ENCODE measurements around the gene AKR1A1.
"Not testable (repeated sequence)": the region's sequence is repeated elsewhere in the genome, so short reads cannot be mapped to it uniquely, and the experiment has no call there.

AKR1A1 gene

GRCh38 chr1:45516465-45516864 is 34.2 kb upstream of the AKR1A1 start:
- no peak for DNase-seq
- Mint-ChIP-seq H3K36me3 (ENCODE audit: insufficient read depth) (peaks cover 72% of the 10 kb centered on the region), H3K27me3 (no peaks in the 10 kb centered on the region), H3K4me3 (no peak overlapping the region), H3K9me3 (no peaks in the 10 kb centered on the region), H3K27ac (no peak overlapping the region), H3K4me1 (ENCODE audit: low read depth in 2 of 2) (peaks cover 20 to 22% of the 10 kb centered on the region in 2 donors)
- ATAC-seq (replicated peaks): no peak

GRCh38 chr1:45518366-45518765 is 32.3 kb upstream of the AKR1A1 start:
- peaks cover 75% of the 10 kb centered on the region for H3K36me3 Mint-ChIP-seq (ENCODE audit: insufficient read depth)
- H3K9me3 Mint-ChIP-seq; H3K4me3 Mint-ChIP-seq; ATAC-seq (replicated peaks); H3K27me3 Mint-ChIP-seq; DNase-seq: not testable (repeated sequence)
- peaks cover 31% of the 10 kb centered on the region in 2 donors for H3K4me1 Mint-ChIP-seq (ENCODE audit: low read depth in 2 of 2)
- H3K27ac Mint-ChIP-seq: peak overlapping the region in 1 of 2 donors; percentile 51

DNA sequence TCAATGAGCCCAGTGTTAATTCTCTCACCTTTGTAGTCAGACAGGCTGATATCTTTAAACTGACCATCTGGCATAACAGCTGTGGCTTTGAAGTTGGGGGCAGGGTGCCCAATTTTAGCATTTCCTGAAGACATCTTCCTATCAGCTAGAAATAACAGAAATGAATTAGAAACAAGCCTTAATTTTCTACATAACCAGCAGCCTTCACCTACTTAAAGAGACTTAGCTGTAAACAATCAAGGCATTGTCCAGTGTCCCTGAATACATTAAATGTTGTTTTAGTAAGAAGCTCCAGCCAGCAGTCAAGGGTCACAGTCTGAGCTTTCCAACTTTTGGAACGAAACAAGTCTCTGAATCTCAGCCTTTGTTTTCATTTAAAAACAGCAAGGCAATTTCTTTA is 31.7 kb upstream of the AKR1A1 start:
- DNase-seq (no peak), ATAC-seq (replicated peaks) (no peak)
- peak overlapping the region; percentile 22 to 51 for H3K27ac Mint-ChIP-seq
- no peaks in the 10 kb centered on the region for H3K9me3 Mint-ChIP-seq
- peaks cover 31% of the 10 kb centered on the region in 2 donors for H3K4me1 Mint-ChIP-seq (ENCODE audit: low read depth in 2 of 2)
- H3K36me3 Mint-ChIP-seq (ENCODE audit: insufficient read depth): peaks cover 73% of the 10 kb centered on the region
- peak overlapping the region in 1 of 2 donors; percentile 13 for H3K4me3 Mint-ChIP-seq
- no peaks in the 10 kb centered on the region for H3K27me3 Mint-ChIP-seq

DNA sequence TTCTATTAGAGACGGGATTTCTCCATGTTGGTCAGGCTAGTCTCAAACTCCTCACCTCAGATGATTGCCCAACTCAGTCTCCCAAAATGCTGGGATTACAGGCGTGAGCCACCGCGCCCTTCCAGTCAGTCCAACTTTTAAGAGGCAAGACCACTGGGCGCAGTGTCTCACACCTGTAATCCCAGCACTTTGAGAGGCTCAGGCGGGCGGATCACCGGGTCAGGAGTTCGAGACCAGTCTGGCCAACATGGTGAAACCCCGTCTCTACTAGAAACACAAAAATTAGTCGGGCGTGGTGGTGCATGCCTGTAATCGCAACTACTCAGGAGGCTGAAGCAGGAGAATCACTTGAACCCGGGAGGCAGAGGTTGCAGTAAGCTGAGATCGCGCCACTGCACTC is 30.9 kb upstream of the AKR1A1 start:
- not testable (repeated sequence) for H3K9me3 Mint-ChIP-seq; H3K27me3 Mint-ChIP-seq; ATAC-seq (replicated peaks); DNase-seq
- Mint-ChIP-seq H3K36me3 (ENCODE audit: insufficient read depth) (peaks cover 66% of the 10 kb centered on the region), H3K4me3 (peak overlapping the region; percentile 88 to 99), H3K27ac (peak overlapping the region in 1 of 2 donors; percentile 96), H3K4me1 (ENCODE audit: low read depth in 2 of 2) (peaks cover 31% of the 10 kb centered on the region in 2 donors)

DNA sequence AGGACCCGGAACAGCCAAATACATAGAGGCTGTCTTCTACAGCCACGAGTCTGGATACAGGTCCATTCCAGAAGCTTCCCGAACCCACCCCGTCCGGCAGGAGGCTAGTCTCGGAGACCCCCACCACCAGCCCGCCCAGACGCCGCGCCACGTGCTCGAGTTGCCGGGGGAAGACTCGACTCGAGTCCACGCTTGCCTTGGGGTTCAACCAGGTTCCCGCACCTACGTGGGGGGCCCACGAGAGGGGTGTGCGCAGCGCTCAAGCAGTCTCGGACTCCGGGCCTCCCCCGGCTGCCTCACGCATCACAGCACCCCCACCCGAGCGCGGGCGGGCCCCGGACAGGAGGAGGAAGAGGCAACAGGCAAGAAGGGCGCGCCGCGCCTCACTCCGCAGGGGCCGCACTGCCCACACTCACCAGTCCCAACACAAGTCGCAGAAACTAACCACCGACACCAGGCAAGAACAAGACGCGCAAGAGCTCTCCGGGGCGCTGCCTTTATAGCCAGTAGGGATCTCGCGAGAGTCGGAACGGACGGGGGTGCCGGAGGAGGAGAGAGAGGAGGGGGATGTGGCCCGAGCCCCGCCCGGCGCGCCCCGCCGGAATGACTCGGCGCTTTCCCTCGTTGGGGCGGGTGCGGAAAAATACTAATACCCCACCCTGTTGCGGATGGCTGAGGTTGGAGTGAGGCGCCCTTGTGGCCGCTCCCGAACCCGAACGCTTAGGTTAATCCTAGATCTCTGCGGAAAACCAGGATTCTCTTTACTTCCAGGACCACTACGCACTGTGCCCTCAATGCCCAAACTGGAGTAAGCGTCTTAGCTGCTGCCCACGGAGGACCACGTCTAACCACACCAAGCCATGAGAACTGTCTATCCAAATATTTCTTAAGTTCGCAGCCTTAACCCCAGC is 29.0 kb upstream of the AKR1A1 start, which contains the start of gene PRDX1:
TSS of gene PRDX1 (minus strand) at position 472 of the 911 bp plus-strand sequence. CDS start 2,841 bp downstream, outside the sequence.
- Mint-ChIP-seq H3K27ac (peak within 1 kb of the TSS; percentile 91 to 96), H3K4me3 (peak within 1 kb of the TSS; percentile 88 to 99), H3K27me3 (no peaks in the 10 kb centered on the region), H3K4me1 (ENCODE audit: low read depth in 2 of 2) (peaks cover 27 to 29% of the 10 kb centered on the region in 2 donors), H3K36me3 (ENCODE audit: insufficient read depth) (peaks cover 47% of the 10 kb centered on the region), H3K9me3 (no peaks in the 10 kb centered on the region)
- ATAC-seq (replicated peaks) (peak; percentile 87), DNase-seq (peak; percentile 92 to 94 (median 93))

DNA sequence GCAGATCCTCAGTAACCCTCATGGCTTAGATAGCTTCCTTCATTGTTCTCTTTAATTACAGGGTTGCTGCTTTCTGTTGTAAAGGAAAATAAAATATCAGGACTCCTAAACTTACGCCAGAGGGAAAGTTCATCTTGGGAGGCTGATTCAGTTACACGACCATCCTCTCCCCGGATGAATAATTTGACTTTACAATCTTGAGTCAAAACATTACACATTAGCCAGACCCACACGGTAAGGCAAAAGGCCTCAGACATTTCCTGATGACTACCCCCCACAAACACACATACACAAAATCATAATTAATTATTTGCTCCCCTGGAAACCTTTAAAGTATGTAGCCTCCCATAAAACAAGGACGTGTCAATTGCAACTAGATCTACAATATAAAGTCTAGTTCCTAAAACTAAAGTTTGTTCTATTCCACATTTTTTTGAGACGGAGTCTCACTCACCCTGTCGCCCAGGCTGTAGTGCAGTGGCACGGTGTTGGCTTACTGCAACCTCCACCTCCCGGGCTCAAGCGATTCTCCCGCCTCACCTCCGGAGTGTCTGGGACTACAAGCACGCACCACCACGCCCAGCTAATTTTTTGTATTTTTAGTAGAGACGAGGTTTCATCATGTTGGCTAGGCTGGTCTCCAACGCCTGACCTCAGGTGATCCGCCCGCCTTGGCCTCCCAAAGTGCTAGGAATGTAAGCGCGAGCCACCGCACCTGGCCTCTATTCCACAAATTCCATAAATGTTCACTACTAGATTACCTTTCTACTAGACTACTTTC is 28.1 kb upstream of the AKR1A1 start:
- no peaks in the 10 kb centered on the region for H3K27me3 Mint-ChIP-seq
- H3K27ac Mint-ChIP-seq: peak overlapping the region; percentile 91 to 96
- DNase-seq (no peak), ATAC-seq (replicated peaks) (no peak)
- peaks cover 27 to 28% of the 10 kb centered on the region in 2 donors for H3K4me1 Mint-ChIP-seq (ENCODE audit: low read depth in 2 of 2)
- H3K9me3 Mint-ChIP-seq: no peaks in the 10 kb centered on the region
- peaks cover 40% of the 10 kb centered on the region for H3K36me3 Mint-ChIP-seq (ENCODE audit: insufficient read depth)
- H3K4me3 Mint-ChIP-seq: peak overlapping the region; percentile 88 to 99

- DNase-seq; H3K4me3 Mint-ChIP-seq; H3K27ac Mint-ChIP-seq; H3K9me3 Mint-ChIP-seq; ATAC-seq (replicated peaks); H3K27me3 Mint-ChIP-seq: not testable (repeated sequence)
- Mint-ChIP-seq H3K4me1 (ENCODE audit: low read depth in 2 of 2) (peaks cover 25 to 28% of the 10 kb centered on the region in 2 donors), H3K36me3 (ENCODE audit: insufficient read depth) (peaks cover 32% of the 10 kb centered on the region)
Measured at GRCh38 chr1:45523516-45523915, 27.1 kb upstream of the AKR1A1 start.

- ATAC-seq (replicated peaks); H3K27me3 Mint-ChIP-seq; H3K4me3 Mint-ChIP-seq; H3K27ac Mint-ChIP-seq; DNase-seq; H3K9me3 Mint-ChIP-seq: not testable (repeated sequence)
- H3K36me3 Mint-ChIP-seq (ENCODE audit: insufficient read depth): peaks cover 27% of the 10 kb centered on the region
- H3K4me1 Mint-ChIP-seq (ENCODE audit: low read depth in 2 of 2): peaks cover 20 to 24% of the 10 kb centered on the region in 2 donors
Measured at GRCh38 chr1:45523975-45524374, 26.7 kb upstream of the AKR1A1 start.

DNA sequence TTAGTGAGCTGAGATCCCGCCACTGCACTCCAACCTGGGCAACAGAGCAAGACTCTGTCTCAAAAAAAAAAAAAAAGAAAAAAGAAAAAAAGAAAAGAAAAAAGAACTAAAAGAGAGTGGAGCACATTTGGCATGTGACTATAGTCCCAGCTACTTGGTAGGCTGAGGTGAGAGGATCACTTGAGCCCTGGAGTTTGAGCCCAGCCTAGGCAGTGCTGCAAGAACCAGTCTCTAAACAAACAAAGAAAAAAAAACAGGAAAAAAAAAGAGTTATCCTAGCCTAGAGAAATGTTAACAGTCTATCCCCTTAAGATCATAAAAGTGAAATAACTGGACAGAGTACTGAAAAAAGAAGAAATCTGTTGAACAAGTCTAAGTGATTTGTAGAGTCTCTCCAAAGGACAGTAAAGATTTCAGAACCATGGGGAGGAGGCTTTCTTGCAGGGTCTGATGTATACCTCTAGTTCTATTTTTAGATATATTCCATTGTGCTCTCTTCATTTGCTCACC is 24.4 kb upstream of the AKR1A1 start:
- no peak overlapping the region for H3K27ac Mint-ChIP-seq
- no peak for ATAC-seq (replicated peaks)
- no peak overlapping the region for H3K4me3 Mint-ChIP-seq
- no peaks in the 10 kb centered on the region for H3K27me3 Mint-ChIP-seq
- no peaks in the 10 kb centered on the region for H3K9me3 Mint-ChIP-seq
- H3K36me3 Mint-ChIP-seq (ENCODE audit: insufficient read depth): peaks cover 17% of the 10 kb centered on the region
- peaks cover 11 to 12% of the 10 kb centered on the region in 2 donors for H3K4me1 Mint-ChIP-seq (ENCODE audit: low read depth in 2 of 2)
- no peak for DNase-seq

GRCh38 chr1:45530632-45531135 is 19.9 kb upstream of the AKR1A1 start:
- ATAC-seq (replicated peaks) (no peak), DNase-seq (no peak)
- Mint-ChIP-seq H3K27me3 (no peaks in the 10 kb centered on the region), H3K36me3 (ENCODE audit: insufficient read depth) (no peaks in the 10 kb centered on the region), H3K4me3 (no peak overlapping the region), H3K4me1 (ENCODE audit: low read depth in 2 of 2) (no peaks in the 10 kb centered on the region), H3K27ac (no peak overlapping the region), H3K9me3 (no peaks in the 10 kb centered on the region)

DNA sequence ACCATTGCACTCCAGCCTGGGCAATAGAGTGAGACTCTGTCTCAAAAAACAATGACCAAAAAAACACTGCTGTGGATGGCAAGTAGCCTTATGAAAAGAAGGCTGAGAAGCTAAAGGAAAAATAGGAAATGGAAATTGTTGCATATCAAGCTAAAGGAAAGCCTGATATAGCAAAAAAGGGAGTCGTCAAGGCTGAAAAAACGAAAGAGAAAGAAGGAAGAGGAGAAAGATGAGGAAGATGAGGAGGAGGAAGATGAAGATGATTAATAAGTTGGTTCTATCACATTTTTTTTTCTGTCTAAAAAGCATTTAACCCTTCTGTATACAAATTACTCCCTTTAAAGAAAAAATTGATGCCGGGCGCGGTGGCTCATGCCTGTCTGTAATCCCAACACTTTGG is 18.8 kb upstream of the AKR1A1 start:
- H3K4me1 Mint-ChIP-seq (ENCODE audit: low read depth in 2 of 2): no peaks in the 10 kb centered on the region
- no peaks in the 10 kb centered on the region for H3K9me3 Mint-ChIP-seq
- no peak overlapping the region for H3K4me3 Mint-ChIP-seq
- no peak for ATAC-seq (replicated peaks)
- H3K36me3 Mint-ChIP-seq (ENCODE audit: insufficient read depth): no peaks in the 10 kb centered on the region
- no peak for DNase-seq
- H3K27me3 Mint-ChIP-seq: no peaks in the 10 kb centered on the region
- H3K27ac Mint-ChIP-seq: no peak overlapping the region

- Mint-ChIP-seq H3K36me3 (ENCODE audit: insufficient read depth) (no peaks in the 10 kb centered on the region), H3K9me3 (no peaks in the 10 kb centered on the region), H3K27ac (no peak overlapping the region), H3K4me1 (ENCODE audit: low read depth in 2 of 2) (no peaks in the 10 kb centered on the region), H3K27me3 (no peaks in the 10 kb centered on the region), H3K4me3 (no peak overlapping the region)
- DNase-seq (no peak), ATAC-seq (replicated peaks) (no peak)
Measured at GRCh38 chr1:45535988-45536766, 14.4 kb upstream of the AKR1A1 start.
